Stomach (tissue), 9 donors: ENCODE measurements around the gene GVQW3. TPM values are rescaled to one million over a fixed set of nuclear protein-coding genes. Genes with fewer than 3 reads are reported as not detected.

Experiments
- DNase-seq, 2 donors: peaks; one replicate each; pipeline versions ENCODE4 v3.0.0 to v3.0.0-alpha.2; 2013 to 2019
- H3K27ac ChIP-seq, 5 donors: fragments of 200-600 bp in 4 of 5; sonication (generic) in 4 of 5; one replicate each; pipeline ENCODE4 v1.5.1; 2013 to 2019; ENCODE audit warnings: mild to moderate bottlenecking in 1 of 5, moderate library complexity in 1 of 5
- H3K27me3 ChIP-seq, 3 donors: fragments of 200-600 bp; sonication (generic); one replicate each; pipeline ENCODE4 v1.5.1; 2017 to 2019; ENCODE audit warnings: mixed run types in 1 of 3
- H3K36me3 ChIP-seq, 4 donors: fragments of 200-600 bp; sonication (generic); 1 replicate in 3 of 4; 2 replicates in 1 of 4; pipeline ENCODE4 v1.5.1; 2016 to 2019
- H3K4me1 ChIP-seq, 4 donors: fragments of 200-600 bp; sonication (generic); one replicate each; pipeline ENCODE4 v1.5.1; 2016 to 2019
- H3K4me3 ChIP-seq, 4 donors: fragments of 200-600 bp; sonication (generic) in 3 of 4; one replicate each; pipeline ENCODE4 v1.5.1; 2016 to 2019; ENCODE audit warnings: mild to moderate bottlenecking in 1 of 4
- H3K9me3 ChIP-seq, 4 donors: fragments of 200-600 bp; sonication (generic); one replicate each; pipeline ENCODE4 v1.5.1; 2016 to 2019
- EP300 ChIP-seq: sonication (generic); formaldehyde crosslinking; IDR thresholded peaks from one replicate; pipeline ENCODE4 v1.6.1; 2017; ENCODE audit warnings: antibody characterized with exemption
- POLR2A ChIP-seq, 4 donors: fragments of 450-650 bp; IDR thresholded peaks; one replicate each; pipeline ENCODE4 v1.6.1; 2016; ENCODE audit warnings: antibody characterized with exemption in 4 of 4, control low read depth in 2 of 4, mild to moderate bottlenecking in 1 of 4, moderate library complexity in 1 of 4
- POLR2AphosphoS5 ChIP-seq, 3 donors: sonication (generic); formaldehyde crosslinking; IDR thresholded peaks; one replicate each; pipeline ENCODE4 v1.6.1; 2016; ENCODE audit warnings: antibody characterized with exemption in 3 of 3
- WGBS, 5 donors: extraction: QIAGEN DNeasy Blood & Tissue Kit in 3 of 5; methylation state at CpG; one replicate each; pipeline versions ENCODE4 v1.1.5 to v1.1.7; 2013 to 2018; 5-methylcytosine and 5-hydroxymethylcytosine counted together
- intact Hi-C: fragments of 100-400 bp; cut with DNase I; formaldehyde crosslinking; loops from one replicate; pipeline ENCODE4 v1.15.1; 2023; ENCODE audit warnings: low total_unique reads
- polyA plus RNA-seq, 3 donors: library from polyadenylated mRNA; stranded (reverse); fragments of 200-250 nt; gene quantifications; one replicate each; pipeline ENCODE4 v1.2.3, GENCODE V29; 2013
- total RNA-seq, 5 donors: library from RNA; depleted of rRNA; stranded (reverse); fragments of >200 nt; gene quantifications; one replicate each; pipeline versions ENCODE4 v1.1.0 to v1.2.3, GENCODE V29; 2014 to 2016
- TF ChIP-seq, protein P1 (sequence below), 7 experiments: fragments of 450-650 bp in 4 of 7; fragments of 200-600 bp in 3 of 7; sonication (generic) in 3 of 7; IDR thresholded peaks; one replicate each; pipeline ENCODE4 v1.5.1; 2016 to 2019; ENCODE audit warnings: antibody characterized with exemption in 7 of 7, control low read depth in 2 of 7, mild to moderate bottlenecking in 1 of 7
- donor health status: healthy with polysubstance abuse.
- donor health status: Bipolar disorder and iron deficiency.
- donor health status: healthy.

Gene GVQW3
- total and polyA plus RNA-seq, 8 donors = 0.15 to 24.1 (median 2.0) TPM; not detected in 1

- DNase-seq = no peak
- Histone ChIP-seq H3K4me1 (peaks cover 0 to 10% (median 5%) of the 10 kb centered on the region in 4 donors), H3K27me3 (no peaks in the 10 kb centered on the region), H3K27ac (no peak overlapping the region), H3K9me3 (no peaks in the 10 kb centered on the region), H3K36me3 (no peaks in the 10 kb centered on the region), H3K4me3 (no peak overlapping the region)
- WGBS, 5 donors = 85 to 93% (median 89%) methylated on average over 7 of the region's 7 CpGs
- TF ChIP-seq POLR2AphosphoS5 (IDR thresholded peaks at IDR 0.05) (no peak), POLR2A (IDR thresholded peaks at IDR 0.05) (no peak), EP300 (no peak)
- TF ChIP-seq, protein P1, sequence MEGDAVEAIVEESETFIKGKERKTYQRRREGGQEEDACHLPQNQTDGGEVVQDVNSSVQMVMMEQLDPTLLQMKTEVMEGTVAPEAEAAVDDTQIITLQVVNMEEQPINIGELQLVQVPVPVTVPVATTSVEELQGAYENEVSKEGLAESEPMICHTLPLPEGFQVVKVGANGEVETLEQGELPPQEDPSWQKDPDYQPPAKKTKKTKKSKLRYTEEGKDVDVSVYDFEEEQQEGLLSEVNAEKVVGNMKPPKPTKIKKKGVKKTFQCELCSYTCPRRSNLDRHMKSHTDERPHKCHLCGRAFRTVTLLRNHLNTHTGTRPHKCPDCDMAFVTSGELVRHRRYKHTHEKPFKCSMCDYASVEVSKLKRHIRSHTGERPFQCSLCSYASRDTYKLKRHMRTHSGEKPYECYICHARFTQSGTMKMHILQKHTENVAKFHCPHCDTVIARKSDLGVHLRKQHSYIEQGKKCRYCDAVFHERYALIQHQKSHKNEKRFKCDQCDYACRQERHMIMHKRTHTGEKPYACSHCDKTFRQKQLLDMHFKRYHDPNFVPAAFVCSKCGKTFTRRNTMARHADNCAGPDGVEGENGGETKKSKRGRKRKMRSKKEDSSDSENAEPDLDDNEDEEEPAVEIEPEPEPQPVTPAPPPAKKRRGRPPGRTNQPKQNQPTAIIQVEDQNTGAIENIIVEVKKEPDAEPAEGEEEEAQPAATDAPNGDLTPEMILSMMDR (IDR thresholded peaks at IDR 0.05) = no peak
- intact Hi-C loops = no loop called here
These were observed 10.8 kb downstream of the GVQW3 start for GRCh38 chr11:76391811-76392475.

- Histone ChIP-seq H3K27me3 (no peaks in the 10 kb centered on the region), H3K4me3 (no peak overlapping the region), H3K9me3 (no peaks in the 10 kb centered on the region), H3K4me1 (peaks cover 0 to 10% (median 5%) of the 10 kb centered on the region in 4 donors), H3K27ac (no peak overlapping the region), H3K36me3 (no peaks in the 10 kb centered on the region)
- WGBS, 5 donors = 86 to 94% (median 90%) methylated on average over 1 of the region's 1 CpG
- intact Hi-C loops = no loop called here
- no peak for DNase-seq
- TF ChIP-seq EP300 = no peak
- TF ChIP-seq POLR2AphosphoS5 (IDR thresholded peaks at IDR 0.05) = no peak
- no peak for TF ChIP-seq POLR2A (IDR thresholded peaks at IDR 0.05)
- TF ChIP-seq, protein P1 (IDR thresholded peaks at IDR 0.05) = no peak
These were observed 11.7 kb downstream of the GVQW3 start for GRCh38 chr11:76392870-76393269.

DNA sequence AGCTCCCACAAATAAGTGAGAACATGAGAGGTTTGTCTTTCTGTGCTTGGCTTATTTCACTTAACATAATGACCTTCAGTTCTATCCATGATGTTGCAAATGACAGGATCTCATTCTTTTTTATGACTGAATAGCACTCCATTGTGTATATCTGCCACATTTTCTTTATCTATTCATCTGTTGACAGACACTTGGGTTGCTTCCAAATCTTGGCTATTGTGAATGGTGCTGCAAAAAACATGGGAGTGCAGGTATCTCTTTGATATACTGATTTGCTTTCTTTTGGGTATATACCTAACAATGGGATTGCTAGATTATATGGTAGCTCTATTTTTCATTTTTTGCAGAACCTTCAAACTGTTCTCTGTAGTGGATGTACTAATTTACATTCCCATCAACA, 13.3 kb downstream of the GVQW3 start:
- H3K27me3 ChIP-seq = no peaks in the 10 kb centered on the region

GRCh38 chr11:76395296-76395695, 14.2 kb downstream of the GVQW3 start:
- WGBS, 5 donors = 67 to 90% (median 72%) methylated on average over 1 of the region's 1 CpG
- no peak overlapping the region for H3K4me3 ChIP-seq
- H3K9me3 ChIP-seq = no peaks in the 10 kb centered on the region
- no peaks in the 10 kb centered on the region for H3K36me3 ChIP-seq
- TF ChIP-seq POLR2A (IDR thresholded peaks at IDR 0.05) = no peak
- TF ChIP-seq POLR2AphosphoS5 (IDR thresholded peaks at IDR 0.05) = no peak
- TF ChIP-seq, protein P1 (IDR thresholded peaks at IDR 0.05) = no peak
- TF ChIP-seq EP300 = no peak
- H3K27me3 ChIP-seq = no peaks in the 10 kb centered on the region
- H3K27ac ChIP-seq = no peak overlapping the region
- H3K4me1 ChIP-seq = peaks cover 0 to 10% (median 5%) of the 10 kb centered on the region in 4 donors
- intact Hi-C loops = no loop called here
- DNase-seq = no peak

More for the DNA sequence above, 13.3 kb downstream of the GVQW3 start:
- Histone ChIP-seq H3K4me1 (peaks cover 0 to 10% (median 5%) of the 10 kb centered on the region in 4 donors), H3K4me3 (no peak overlapping the region), H3K9me3 (no peaks in the 10 kb centered on the region), H3K27ac (no peak overlapping the region), H3K36me3 (no peaks in the 10 kb centered on the region)
- intact Hi-C loops = no loop called here
- no peak for DNase-seq
- TF ChIP-seq, protein P1 (IDR thresholded peaks at IDR 0.05) = no peak
- TF ChIP-seq POLR2A (IDR thresholded peaks at IDR 0.05) (no peak), POLR2AphosphoS5 (IDR thresholded peaks at IDR 0.05) (no peak), EP300 (no peak)
